GM12891 (cell line): ENCODE data around the gene ANKS1A. TPM values are rescaled to one million over a fixed set of nuclear protein-coding genes. Genes with fewer than 3 reads are reported as not detected.
A peak's percentile ranks its signal among the peaks of the same experiment; 100 is the strongest.
"Not testable (repeated sequence)": the region's sequence is repeated elsewhere in the genome, so short reads cannot be mapped to it uniquely, and the experiment has no call there.

Experiments used
- DNase-seq: peaks from one replicate; pipeline ENCODE4 v3.0.0; 2011; ENCODE audit warnings: low spot score; ENCODE audit not compliant: insufficient read length
- FAIRE-seq: peaks from 2 replicates; lab custom pipeline; 2011; peaks lifted over from hg19 to GRCh38; lab: Jason Lieb, UNC
- PAX5 ChIP-seq: IDR thresholded peaks from 2 replicates; pipeline ENCODE4 v1.6.1; 2011; ENCODE audit warnings: low read length, moderate library complexity, mild to moderate bottlenecking; ENCODE audit not compliant: insufficient read depth, severe bottlenecking
- POLR2A ChIP-seq: IDR thresholded peaks from 2 replicates; pipeline ENCODE4 v1.6.1; 2011; ENCODE audit warnings: low read depth, low read length, control low read depth
- POLR2AphosphoS5 ChIP-seq: IDR thresholded peaks from 2 replicates; pipeline ENCODE4 v1.6.1; 2011; ENCODE audit warnings: low read depth, low read length, control low read depth
- POU2F2 ChIP-seq: IDR thresholded peaks from 2 replicates; pipeline ENCODE4 v1.6.1; 2011; ENCODE audit warnings: low read depth, mild to moderate bottlenecking, control low read depth, low read length, moderate library complexity
- SPI1 ChIP-seq: IDR thresholded peaks from 2 replicates; pipeline ENCODE4 v1.6.1; 2011; ENCODE audit warnings: low read depth, low read length, control low read depth
- TAF1 ChIP-seq: IDR thresholded peaks from 2 replicates; pipeline ENCODE4 v1.6.1; 2011; ENCODE audit warnings: low read depth, low read length, control low read depth
- polyA plus RNA-seq: library from polyadenylated mRNA; unstranded; fragments of >200 nt; gene quantifications from one replicate; pipeline ENCODE4 v1.2.1, GENCODE V29; 2012; ENCODE audit warnings: low read depth, missing spikeins, inconsistent platforms; ENCODE audit not compliant: missing spikeins

ANKS1A gene
- 1.9 TPM for polyA plus RNA-seq

GRCh38 chr6:34888874-34889555 is at the start of gene ANKS1A:
Gene ANKS1A, plus strand, starts transcription at chr6:34889255. Its CDS starts 148 bp downstream, at chr6:34889403.
- peak; percentile 63 for DNase-seq
- peak; percentile 92 for FAIRE-seq
- no peak for TF ChIP-seq POLR2A
- TF ChIP-seq PAX5, result peak; percentile 97
- no peak for TF ChIP-seq POLR2AphosphoS5

GRCh38 chr6:34839666-34840352 is 49.2 kb upstream of the ANKS1A start:
- FAIRE-seq (no peak), DNase-seq (no peak)
- TF ChIP-seq TAF1 (no peak), POLR2A (no peak), POU2F2 (no peak), PAX5 (no peak), POLR2AphosphoS5 (no peak), SPI1 (no peak)

GRCh38 chr6:34849066-34849465 is 40.0 kb upstream of the ANKS1A start:
- DNase-seq, FAIRE-seq: not testable (repeated sequence)

- TF ChIP-seq POU2F2 (no peak), TAF1 (no peak), POLR2A (no peak), POLR2AphosphoS5 (no peak), PAX5 (no peak), SPI1 (no peak)
These were observed 37.7 kb upstream of the ANKS1A start for GRCh38 chr6:34851361-34851760.

GRCh38 chr6:34852406-34853085 is 36.5 kb upstream of the ANKS1A start:
- TF ChIP-seq TAF1 (no peak), POLR2A (no peak), POU2F2 (no peak), POLR2AphosphoS5 (no peak), SPI1 (no peak), PAX5 (no peak)

More at GRCh38 chr6:34851361-34851760, 37.7 kb upstream of the ANKS1A start:
- DNase-seq (no peak), FAIRE-seq (no peak)

GRCh38 chr6:34855463-34855862 is 33.6 kb upstream of the ANKS1A start:
- TF ChIP-seq POLR2AphosphoS5, result no peak
- TF ChIP-seq TAF1, result no peak
- no peak for TF ChIP-seq SPI1
- no peak for TF ChIP-seq PAX5
- no peak for TF ChIP-seq POU2F2
- TF ChIP-seq POLR2A, result no peak
- no peak for FAIRE-seq
- DNase-seq, result no peak

More at GRCh38 chr6:34852406-34853085, 36.5 kb upstream of the ANKS1A start:
- no peak for FAIRE-seq
- DNase-seq, result no peak

- DNase-seq (no peak), FAIRE-seq (no peak)
- no peak for TF ChIP-seq SPI1
- no peak for TF ChIP-seq TAF1
- TF ChIP-seq POLR2A, result no peak
- TF ChIP-seq POU2F2, result no peak
- TF ChIP-seq PAX5, result no peak
- no peak for TF ChIP-seq POLR2AphosphoS5
These were observed 30.4 kb upstream of the ANKS1A start for GRCh38 chr6:34858681-34859080.

GRCh38 chr6:34859951-34860350 is 29.1 kb upstream of the ANKS1A start:
- FAIRE-seq, result no peak
- TF ChIP-seq POLR2A, result no peak
- no peak for TF ChIP-seq POLR2AphosphoS5
- no peak for TF ChIP-seq PAX5
- no peak for TF ChIP-seq POU2F2
- no peak for TF ChIP-seq SPI1
- no peak for TF ChIP-seq TAF1

GRCh38 chr6:34860776-34861175 is 28.3 kb upstream of the ANKS1A start:
- no peak for FAIRE-seq
- DNase-seq, result no peak
- no peak for TF ChIP-seq SPI1
- no peak for TF ChIP-seq POLR2AphosphoS5
- TF ChIP-seq PAX5, result no peak
- no peak for TF ChIP-seq POU2F2

More at GRCh38 chr6:34859951-34860350, 29.1 kb upstream of the ANKS1A start:
- DNase-seq, result no peak

GRCh38 chr6:34864007-34864406 is 25.0 kb upstream of the ANKS1A start:
- TF ChIP-seq POLR2A (no peak), PAX5 (no peak), POLR2AphosphoS5 (no peak), SPI1 (no peak), POU2F2 (no peak), TAF1 (no peak)

More at GRCh38 chr6:34864007-34864406, 25.0 kb upstream of the ANKS1A start:
- no peak for DNase-seq
- no peak for FAIRE-seq
